WTC11 (cell line): ENCODE data around the gene GATAD2A.

Experiments
- CREB1 ChIP-seq: sonication (generic); formaldehyde crosslinking; IDR thresholded peaks from 2 replicates; pipeline ENCODE4 v1.8.0; 2023; ENCODE audit warnings: mild to moderate bottlenecking, missing genetic modification reagents
- FOXP4 ChIP-seq: sonication (generic); formaldehyde crosslinking; IDR thresholded peaks from 2 replicates; pipeline ENCODE4 v1.8.0; 2022; ENCODE audit warnings: mild to moderate bottlenecking, missing genetic modification reagents
- NFYB ChIP-seq: sonication (generic); formaldehyde crosslinking; conservative IDR thresholded peaks from 2 replicates; pipeline ENCODE4 v1.8.0; 2022; ENCODE audit warnings: low read depth, missing genetic modification reagents
- RELA ChIP-seq: sonication (generic); formaldehyde crosslinking; IDR thresholded peaks from 2 replicates; pipeline ENCODE4 v1.8.1; 2022; ENCODE audit warnings: missing genetic modification reagents, mild to moderate bottlenecking, borderline replicate concordance
- ZNF121 ChIP-seq: sonication (generic); formaldehyde crosslinking; IDR thresholded peaks from 2 replicates; pipeline ENCODE4 v1.8.0; 2023; ENCODE audit warnings: missing genetic modification reagents
- ZNF317 ChIP-seq: sonication (generic); formaldehyde crosslinking; IDR thresholded peaks from 2 replicates; pipeline ENCODE4 v1.8.1; 2023; ENCODE audit warnings: low read depth, mild to moderate bottlenecking, moderate library complexity, missing genetic modification reagents, borderline replicate concordance
- ZNF425 ChIP-seq: fragments of 250-450 bp; sonication (Bioruptor Pico); conservative IDR thresholded peaks from 2 replicates; pipeline ENCODE4 v1.9.0; 2021; ENCODE audit warnings: mild to moderate bottlenecking
- TF ChIP-seq, protein P1 (sequence below): sonication (generic); formaldehyde crosslinking; IDR thresholded peaks from 2 replicates; pipeline ENCODE4 v1.8.0; 2022; ENCODE audit warnings: missing genetic modification reagents
- TF ChIP-seq, protein P2 (sequence below): fragments of 200-600 bp; IDR thresholded peaks from 2 replicates; pipeline ENCODE4 v1.8.0; 2022; ENCODE audit warnings: antibody characterized with exemption

GRCh38 chr19:19475015-19475765 is 69.7 kb downstream of the GATAD2A start:
- TF ChIP-seq ZNF317 (no peak), RELA (CRISPR knock-in tag) (no peak), CREB1 (CRISPR knock-in tag) (no peak), ZNF425 (CRISPR knock-in tag) (no peak), FOXP4 (CRISPR knock-in tag) (no peak), NFYB (CRISPR knock-in tag) (no peak), ZNF121 (CRISPR knock-in tag) (no peak)
- TF ChIP-seq, protein P1, sequence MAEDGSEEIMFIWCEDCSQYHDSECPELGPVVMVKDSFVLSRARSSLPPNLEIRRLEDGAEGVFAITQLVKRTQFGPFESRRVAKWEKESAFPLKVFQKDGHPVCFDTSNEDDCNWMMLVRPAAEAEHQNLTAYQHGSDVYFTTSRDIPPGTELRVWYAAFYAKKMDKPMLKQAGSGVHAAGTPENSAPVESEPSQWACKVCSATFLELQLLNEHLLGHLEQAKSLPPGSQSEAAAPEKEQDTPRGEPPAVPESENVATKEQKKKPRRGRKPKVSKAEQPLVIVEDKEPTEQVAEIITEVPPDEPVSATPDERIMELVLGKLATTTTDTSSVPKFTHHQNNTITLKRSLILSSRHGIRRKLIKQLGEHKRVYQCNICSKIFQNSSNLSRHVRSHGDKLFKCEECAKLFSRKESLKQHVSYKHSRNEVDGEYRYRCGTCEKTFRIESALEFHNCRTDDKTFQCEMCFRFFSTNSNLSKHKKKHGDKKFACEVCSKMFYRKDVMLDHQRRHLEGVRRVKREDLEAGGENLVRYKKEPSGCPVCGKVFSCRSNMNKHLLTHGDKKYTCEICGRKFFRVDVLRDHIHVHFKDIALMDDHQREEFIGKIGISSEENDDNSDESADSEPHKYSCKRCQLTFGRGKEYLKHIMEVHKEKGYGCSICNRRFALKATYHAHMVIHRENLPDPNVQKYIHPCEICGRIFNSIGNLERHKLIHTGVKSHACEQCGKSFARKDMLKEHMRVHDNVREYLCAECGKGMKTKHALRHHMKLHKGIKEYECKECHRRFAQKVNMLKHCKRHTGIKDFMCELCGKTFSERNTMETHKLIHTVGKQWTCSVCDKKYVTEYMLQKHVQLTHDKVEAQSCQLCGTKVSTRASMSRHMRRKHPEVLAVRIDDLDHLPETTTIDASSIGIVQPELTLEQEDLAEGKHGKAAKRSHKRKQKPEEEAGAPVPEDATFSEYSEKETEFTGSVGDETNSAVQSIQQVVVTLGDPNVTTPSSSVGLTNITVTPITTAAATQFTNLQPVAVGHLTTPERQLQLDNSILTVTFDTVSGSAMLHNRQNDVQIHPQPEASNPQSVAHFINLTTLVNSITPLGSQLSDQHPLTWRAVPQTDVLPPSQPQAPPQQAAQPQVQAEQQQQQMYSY (CRISPR knock-in tag), result no peak
- TF ChIP-seq, protein P2, sequence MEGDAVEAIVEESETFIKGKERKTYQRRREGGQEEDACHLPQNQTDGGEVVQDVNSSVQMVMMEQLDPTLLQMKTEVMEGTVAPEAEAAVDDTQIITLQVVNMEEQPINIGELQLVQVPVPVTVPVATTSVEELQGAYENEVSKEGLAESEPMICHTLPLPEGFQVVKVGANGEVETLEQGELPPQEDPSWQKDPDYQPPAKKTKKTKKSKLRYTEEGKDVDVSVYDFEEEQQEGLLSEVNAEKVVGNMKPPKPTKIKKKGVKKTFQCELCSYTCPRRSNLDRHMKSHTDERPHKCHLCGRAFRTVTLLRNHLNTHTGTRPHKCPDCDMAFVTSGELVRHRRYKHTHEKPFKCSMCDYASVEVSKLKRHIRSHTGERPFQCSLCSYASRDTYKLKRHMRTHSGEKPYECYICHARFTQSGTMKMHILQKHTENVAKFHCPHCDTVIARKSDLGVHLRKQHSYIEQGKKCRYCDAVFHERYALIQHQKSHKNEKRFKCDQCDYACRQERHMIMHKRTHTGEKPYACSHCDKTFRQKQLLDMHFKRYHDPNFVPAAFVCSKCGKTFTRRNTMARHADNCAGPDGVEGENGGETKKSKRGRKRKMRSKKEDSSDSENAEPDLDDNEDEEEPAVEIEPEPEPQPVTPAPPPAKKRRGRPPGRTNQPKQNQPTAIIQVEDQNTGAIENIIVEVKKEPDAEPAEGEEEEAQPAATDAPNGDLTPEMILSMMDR, result no peak
